WTC11 (cell line): ENCODE results near the gene INTS7. TPM values are rescaled to one million over a fixed set of nuclear protein-coding genes. Genes with fewer than 3 reads are reported as not detected.
A peak's percentile ranks its signal among the peaks of the same experiment; 100 is the strongest.

ENCODE experiments used
- ATAC-seq: fragments of 200-7000 bp; cut with Tn5 transposase; 2 replicates; pipeline ENCODE4 v1.10.0; 2021; ENCODE audit warnings: mild to moderate bottlenecking, moderate library complexity
- CTCF ChIA-PET: fragments of 300-600 bp; sonication (Branson Sonifier 250); formaldehyde crosslinking; loops from one replicate; lab custom pipeline; 2021; ENCODE audit warnings: antibody characterized with exemption; lab: Charles Lee
- POLR2A ChIA-PET: fragments of 350-600 bp; sonication (Branson Sonifier 250); formaldehyde crosslinking; loops from one replicate; lab custom pipeline; 2021; ENCODE audit warnings: antibody characterized with exemption; lab: Charles Lee
- DNase-seq: peaks from one replicate; pipeline ENCODE4 v3.0.0; 2021; ENCODE audit warnings: low spot score
- H3K27ac Mint-ChIP-seq: 2 replicates; pipeline ENCODE4 v1.8.0; 2021; ENCODE audit warnings: mixed read lengths
- H3K27me3 Mint-ChIP-seq: 2 replicates; pipeline ENCODE4 v1.8.0; 2021; ENCODE audit warnings: low read depth, mild to moderate bottlenecking, moderate library complexity, mixed read lengths
- H3K36me3 Mint-ChIP-seq: 2 replicates; pipeline ENCODE4 v1.8.0; 2021; ENCODE audit warnings: mixed read lengths
- H3K4me1 Mint-ChIP-seq: 2 replicates; pipeline ENCODE4 v1.8.0; 2022; ENCODE audit warnings: mixed read lengths
- H3K4me3 Mint-ChIP-seq: 2 replicates; pipeline ENCODE4 v1.8.0; 2021; ENCODE audit warnings: mild to moderate bottlenecking, moderate library complexity, mixed read lengths
- H3K9me3 Mint-ChIP-seq: 2 replicates; pipeline ENCODE4 v1.8.0; 2021; ENCODE audit warnings: mixed read lengths
- CBFB ChIP-seq: sonication (generic); formaldehyde crosslinking; IDR thresholded peaks from 2 replicates; pipeline ENCODE4 v1.8.1; 2022; ENCODE audit warnings: mild to moderate bottlenecking, low read depth, missing genetic modification reagents
- E2F5 ChIP-seq: sonication (generic); formaldehyde crosslinking; IDR thresholded peaks from 2 replicates; pipeline ENCODE4 v1.8.1; 2022; ENCODE audit warnings: mild to moderate bottlenecking, moderate library complexity, missing genetic modification reagents
- ELF4 ChIP-seq: sonication (generic); formaldehyde crosslinking; IDR thresholded peaks from 2 replicates; pipeline ENCODE4 v1.8.1; 2022; ENCODE audit warnings: low read depth, mild to moderate bottlenecking, moderate library complexity, missing genetic modification reagents
- ETV6 ChIP-seq: sonication (generic); formaldehyde crosslinking; IDR thresholded peaks from 2 replicates; pipeline ENCODE4 v1.8.1; 2022; ENCODE audit warnings: mild to moderate bottlenecking, missing genetic modification reagents
- GABPB1 ChIP-seq: sonication (generic); formaldehyde crosslinking; IDR thresholded peaks from 2 replicates; pipeline ENCODE4 v1.8.1; 2023; ENCODE audit warnings: mild to moderate bottlenecking, missing genetic modification reagents
- GRHL2 ChIP-seq: fragments of 250-450 bp; sonication (Bioruptor Pico); IDR thresholded peaks from 2 replicates; pipeline ENCODE4 v1.8.0; 2022; ENCODE audit warnings: mild to moderate bottlenecking, moderate library complexity; ENCODE audit not compliant: insufficient replicate concordance, severe bottlenecking
- IRF2 ChIP-seq: sonication (generic); formaldehyde crosslinking; IDR thresholded peaks from 2 replicates; pipeline ENCODE4 v1.8.0; 2022; ENCODE audit warnings: low read depth, missing genetic modification reagents, borderline replicate concordance
- RELA ChIP-seq: sonication (generic); formaldehyde crosslinking; IDR thresholded peaks from 2 replicates; pipeline ENCODE4 v1.8.1; 2022; ENCODE audit warnings: missing genetic modification reagents, mild to moderate bottlenecking, borderline replicate concordance
- SMAD4 ChIP-seq: sonication (generic); formaldehyde crosslinking; IDR thresholded peaks from 2 replicates; pipeline ENCODE4 v1.8.0; 2022; ENCODE audit warnings: mild to moderate bottlenecking, missing genetic modification reagents
- ZNF121 ChIP-seq: sonication (generic); formaldehyde crosslinking; IDR thresholded peaks from 2 replicates; pipeline ENCODE4 v1.8.0; 2023; ENCODE audit warnings: missing genetic modification reagents
- ZNF138 ChIP-seq: sonication (generic); formaldehyde crosslinking; conservative IDR thresholded peaks from 2 replicates; pipeline ENCODE4 v1.8.1; 2022; ENCODE audit warnings: mild to moderate bottlenecking, moderate library complexity, missing genetic modification reagents
- ZNF423 ChIP-seq: fragments of 250-450 bp; sonication (Bioruptor Pico); IDR thresholded peaks from 2 replicates; pipeline ENCODE4 v2.1.2; 2022; ENCODE audit warnings: mild to moderate bottlenecking, moderate library complexity
- total RNA-seq: library from RNA; stranded (reverse); gene quantifications from 3 replicates; pipeline ENCODE4 v1.2.3, GENCODE V29; 2021
- TF ChIP-seq, protein P1 (sequence below): sonication (generic); formaldehyde crosslinking; conservative IDR thresholded peaks from 2 replicates; pipeline ENCODE4 v1.8.1; 2023; ENCODE audit warnings: mild to moderate bottlenecking, low read depth, missing genetic modification reagents, moderate library complexity
- TF ChIP-seq, protein P2 (sequence below): sonication (generic); formaldehyde crosslinking; IDR thresholded peaks from 2 replicates; pipeline ENCODE4 v1.8.0; 2022; ENCODE audit warnings: mild to moderate bottlenecking, missing genetic modification reagents
- TF ChIP-seq, protein P3 (sequence below): sonication (generic); formaldehyde crosslinking; IDR thresholded peaks from 2 replicates; pipeline ENCODE4 v1.8.1; 2023; ENCODE audit warnings: mild to moderate bottlenecking, missing genetic modification reagents

Gene INTS7
- total RNA-seq, 1 experiment from 2014 or later: 17.2 TPM

DNA sequence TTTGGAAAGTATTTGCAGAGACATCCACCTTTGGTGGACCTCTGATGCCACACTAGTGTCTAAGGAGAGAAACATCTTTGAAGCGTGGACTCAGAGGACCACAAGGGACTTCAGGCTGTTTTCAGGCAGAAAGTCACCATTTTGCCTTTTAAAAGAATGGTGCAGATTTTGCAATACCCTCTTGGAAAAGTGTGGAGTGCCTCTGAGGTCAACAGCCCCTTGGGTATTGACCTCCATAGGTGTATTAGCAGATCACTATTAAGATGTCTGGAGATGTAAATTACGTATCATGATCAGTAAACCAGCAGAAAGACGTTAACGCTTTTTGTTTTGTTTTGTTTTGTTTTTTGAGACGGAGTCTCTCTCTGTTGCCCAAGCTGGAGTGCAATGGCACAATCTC, 87.0 kb downstream of the INTS7 start (continued):
- no peak for TF ChIP-seq ETV6

GRCh38 chr1:211947396-211948295, 87.7 kb downstream of the INTS7 start:
- no peak overlapping the region for H3K4me3 Mint-ChIP-seq
- ChIA-PET CTCF (interaction anchor here (0.8 to 1.3 kb wide), 3 partner anchors 87 to 249 kb away, joined by 3 to 5 read pairs (median 3); partner anchors contain the start of genes DTL and INTS7), POLR2A (no interaction called here)
- H3K27ac Mint-ChIP-seq: no peak overlapping the region
- DNase-seq (peak; percentile 26), ATAC-seq (peak; percentile 73)
- H3K36me3 Mint-ChIP-seq: peaks cover 7% of the 10 kb centered on the region; the same call in 1 of the 2 replicates
- H3K4me1 Mint-ChIP-seq: peaks cover 25% of the 10 kb centered on the region
- no peaks in the 10 kb centered on the region; the same call in none of the 2 replicates for H3K27me3 Mint-ChIP-seq
- TF ChIP-seq ZNF423 (CRISPR knock-in tag): no peak
- TF ChIP-seq, protein P1, sequence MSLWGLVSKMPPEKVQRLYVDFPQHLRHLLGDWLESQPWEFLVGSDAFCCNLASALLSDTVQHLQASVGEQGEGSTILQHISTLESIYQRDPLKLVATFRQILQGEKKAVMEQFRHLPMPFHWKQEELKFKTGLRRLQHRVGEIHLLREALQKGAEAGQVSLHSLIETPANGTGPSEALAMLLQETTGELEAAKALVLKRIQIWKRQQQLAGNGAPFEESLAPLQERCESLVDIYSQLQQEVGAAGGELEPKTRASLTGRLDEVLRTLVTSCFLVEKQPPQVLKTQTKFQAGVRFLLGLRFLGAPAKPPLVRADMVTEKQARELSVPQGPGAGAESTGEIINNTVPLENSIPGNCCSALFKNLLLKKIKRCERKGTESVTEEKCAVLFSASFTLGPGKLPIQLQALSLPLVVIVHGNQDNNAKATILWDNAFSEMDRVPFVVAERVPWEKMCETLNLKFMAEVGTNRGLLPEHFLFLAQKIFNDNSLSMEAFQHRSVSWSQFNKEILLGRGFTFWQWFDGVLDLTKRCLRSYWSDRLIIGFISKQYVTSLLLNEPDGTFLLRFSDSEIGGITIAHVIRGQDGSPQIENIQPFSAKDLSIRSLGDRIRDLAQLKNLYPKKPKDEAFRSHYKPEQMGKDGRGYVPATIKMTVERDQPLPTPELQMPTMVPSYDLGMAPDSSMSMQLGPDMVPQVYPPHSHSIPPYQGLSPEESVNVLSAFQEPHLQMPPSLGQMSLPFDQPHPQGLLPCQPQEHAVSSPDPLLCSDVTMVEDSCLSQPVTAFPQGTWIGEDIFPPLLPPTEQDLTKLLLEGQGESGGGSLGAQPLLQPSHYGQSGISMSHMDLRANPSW: no peak
- TF ChIP-seq, protein P2, sequence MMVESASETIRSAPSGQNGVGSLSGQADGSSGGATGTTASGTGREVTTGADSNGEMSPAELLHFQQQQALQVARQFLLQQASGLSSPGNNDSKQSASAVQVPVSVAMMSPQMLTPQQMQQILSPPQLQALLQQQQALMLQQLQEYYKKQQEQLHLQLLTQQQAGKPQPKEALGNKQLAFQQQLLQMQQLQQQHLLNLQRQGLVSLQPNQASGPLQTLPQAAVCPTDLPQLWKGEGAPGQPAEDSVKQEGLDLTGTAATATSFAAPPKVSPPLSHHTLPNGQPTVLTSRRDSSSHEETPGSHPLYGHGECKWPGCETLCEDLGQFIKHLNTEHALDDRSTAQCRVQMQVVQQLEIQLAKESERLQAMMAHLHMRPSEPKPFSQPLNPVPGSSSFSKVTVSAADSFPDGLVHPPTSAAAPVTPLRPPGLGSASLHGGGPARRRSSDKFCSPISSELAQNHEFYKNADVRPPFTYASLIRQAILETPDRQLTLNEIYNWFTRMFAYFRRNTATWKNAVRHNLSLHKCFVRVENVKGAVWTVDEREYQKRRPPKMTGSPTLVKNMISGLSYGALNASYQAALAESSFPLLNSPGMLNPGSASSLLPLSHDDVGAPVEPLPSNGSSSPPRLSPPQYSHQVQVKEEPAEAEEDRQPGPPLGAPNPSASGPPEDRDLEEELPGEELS (CRISPR knock-in tag): peak; percentile 45; the same call in 1 of the 2 replicates
- H3K9me3 Mint-ChIP-seq: no peaks in the 10 kb centered on the region

DNA sequence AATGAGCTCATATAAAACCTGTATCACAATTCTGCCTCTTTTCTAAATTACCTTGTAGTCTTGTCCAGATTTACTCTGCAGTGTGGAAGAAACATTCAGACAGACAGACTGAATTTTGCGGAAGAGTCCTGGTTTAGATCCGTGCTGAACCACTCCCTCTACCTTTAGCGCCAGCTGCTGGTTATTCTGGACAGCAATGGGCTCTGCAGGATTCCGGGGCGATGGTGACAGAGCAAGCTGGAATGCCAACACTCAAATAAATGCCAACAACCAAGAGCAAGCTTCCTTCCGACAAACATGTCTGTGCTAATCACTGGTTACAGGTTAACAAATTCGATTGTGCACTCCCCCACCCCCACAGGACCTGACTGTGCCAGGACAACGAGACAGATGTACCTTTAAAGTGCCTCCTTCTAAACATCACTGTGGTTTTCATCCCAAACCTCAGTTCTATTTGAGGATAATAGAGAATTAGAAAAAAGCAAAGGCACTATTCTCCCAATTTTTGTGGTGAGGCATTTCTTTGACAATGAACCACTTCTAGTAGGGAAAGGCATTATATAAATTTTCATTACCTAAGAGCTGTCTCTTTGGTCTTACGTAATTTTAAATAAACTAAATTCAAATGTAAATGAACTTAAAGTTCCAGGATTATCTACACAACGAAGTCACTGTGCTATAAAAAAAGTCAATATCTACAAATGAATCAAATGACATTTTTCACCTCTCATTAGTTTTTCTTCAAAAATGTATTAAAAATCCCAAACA, 90.4 kb downstream of the INTS7 start:
- ATAC-seq (peak; percentile 86), DNase-seq (peak; percentile 55)
- peaks cover 16% of the 10 kb centered on the region for H3K36me3 Mint-ChIP-seq
- peak; percentile 74; the same call in 1 of the 2 replicates for TF ChIP-seq GABPB1 (CRISPR knock-in tag)
- TF ChIP-seq IRF2 (CRISPR knock-in tag): no peak
- TF ChIP-seq ZNF121 (CRISPR knock-in tag): no peak
- TF ChIP-seq SMAD4 (CRISPR knock-in tag): no peak
- TF ChIP-seq, all 79 proteins: peak for 1
- Mint-ChIP-seq H3K4me3 (no peak overlapping the region), H3K9me3 (no peaks in the 10 kb centered on the region), H3K4me1 (peaks cover 25% of the 10 kb centered on the region), H3K27ac (no peak overlapping the region), H3K27me3 (no peaks in the 10 kb centered on the region; the same call in none of the 2 replicates)
- POLR2A ChIA-PET: interaction anchor here (0.6 kb wide), 1 partner anchor 127 kb away, joined by 3 read pairs; no protein-coding TSS in a partner anchor
- CTCF ChIA-PET: interaction anchor here (0.6 to 2.5 kb wide), 13 partner anchors 10 to 263 kb away, joined by 3 to 27 read pairs (median 4); partner anchors contain the start of genes DTL and INTS7

DNA sequence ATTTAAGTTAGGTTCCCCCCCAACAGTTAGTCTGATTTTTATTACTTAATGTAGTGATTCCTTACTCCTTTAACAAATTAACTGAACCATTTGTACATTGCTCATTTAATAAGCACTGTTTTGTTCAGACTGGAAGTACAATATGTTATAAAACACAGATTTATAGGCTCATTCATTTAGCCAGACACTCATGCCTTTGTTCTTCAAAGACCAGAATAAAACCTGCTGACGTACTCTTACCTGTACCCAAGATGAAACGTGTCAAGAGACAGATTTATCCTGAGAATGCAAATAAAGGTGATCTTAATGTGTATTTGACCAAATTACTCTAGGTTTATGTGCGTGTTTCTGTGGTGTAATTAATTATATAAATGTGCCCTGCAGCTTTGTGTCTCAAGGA, 92.8 kb downstream of the INTS7 start:
- no peak for ATAC-seq
- Mint-ChIP-seq H3K4me3 (no peak overlapping the region), H3K9me3 (no peaks in the 10 kb centered on the region), H3K27ac (no peak overlapping the region), H3K27me3 (no peaks in the 10 kb centered on the region; the same call in none of the 2 replicates), H3K4me1 (peaks cover 16% of the 10 kb centered on the region), H3K36me3 (peaks cover 16% of the 10 kb centered on the region)
- ChIA-PET POLR2A (no interaction called here), CTCF (interaction anchor here (1.0 kb wide), 1 partner anchor 244 kb away, joined by 4 read pairs; no protein-coding TSS in a partner anchor)
- DNase-seq: no peak
- TF ChIP-seq RELA (CRISPR knock-in tag) (no peak), ELF4 (CRISPR knock-in tag) (no peak), ZNF138 (CRISPR knock-in tag) (no peak), CBFB (CRISPR knock-in tag) (no peak), E2F5 (no peak), GRHL2 (CRISPR knock-in tag) (no peak)
- TF ChIP-seq, protein P3, sequence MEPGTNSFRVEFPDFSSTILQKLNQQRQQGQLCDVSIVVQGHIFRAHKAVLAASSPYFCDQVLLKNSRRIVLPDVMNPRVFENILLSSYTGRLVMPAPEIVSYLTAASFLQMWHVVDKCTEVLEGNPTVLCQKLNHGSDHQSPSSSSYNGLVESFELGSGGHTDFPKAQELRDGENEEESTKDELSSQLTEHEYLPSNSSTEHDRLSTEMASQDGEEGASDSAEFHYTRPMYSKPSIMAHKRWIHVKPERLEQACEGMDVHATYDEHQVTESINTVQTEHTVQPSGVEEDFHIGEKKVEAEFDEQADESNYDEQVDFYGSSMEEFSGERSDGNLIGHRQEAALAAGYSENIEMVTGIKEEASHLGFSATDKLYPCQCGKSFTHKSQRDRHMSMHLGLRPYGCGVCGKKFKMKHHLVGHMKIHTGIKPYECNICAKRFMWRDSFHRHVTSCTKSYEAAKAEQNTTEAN: no peak
